ENCODE measurements around the gene NOL7.

Gene NOL7

GRCh38 chr6:13593103-13593502, 22.0 kb upstream of the NOL7 start:
- H3K4me3 ChIP-seq (ENCODE audit: control insufficient read depth, low read depth, low read length), result no peak overlapping the region
- TF ChIP-seq CTCF (conservative IDR thresholded peaks at IDR 0.05; ENCODE audit: control insufficient read depth, insufficient read depth, low read depth, low read length), result no peak
- DNase-seq (ENCODE audit: low read depth), result no peak

DNA sequence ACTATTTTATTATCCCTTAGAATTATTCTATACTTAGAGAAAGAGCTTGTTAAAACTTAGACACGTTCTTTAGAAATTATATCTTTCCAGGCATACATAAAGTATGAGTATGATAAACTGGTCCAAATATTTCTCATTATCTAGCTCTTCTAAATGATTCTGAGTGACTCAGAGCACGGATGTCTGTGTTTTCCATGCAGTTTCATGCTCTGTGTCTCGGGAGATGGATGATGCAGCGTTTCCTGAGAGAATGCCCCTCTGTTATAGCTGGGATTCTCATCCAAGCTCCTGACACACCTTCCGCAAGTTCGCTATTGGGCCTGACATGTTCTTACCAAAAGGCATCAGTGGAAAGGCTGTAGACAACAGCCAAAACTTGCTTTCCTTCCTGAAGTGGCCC, 21.4 kb upstream of the NOL7 start:
- no peak overlapping the region for H3K4me3 ChIP-seq (ENCODE audit: control insufficient read depth, low read depth, low read length)
- TF ChIP-seq CTCF (conservative IDR thresholded peaks at IDR 0.05; ENCODE audit: control insufficient read depth, insufficient read depth, low read depth, low read length), result no peak
- no peak for DNase-seq (ENCODE audit: low read depth)

DNA sequence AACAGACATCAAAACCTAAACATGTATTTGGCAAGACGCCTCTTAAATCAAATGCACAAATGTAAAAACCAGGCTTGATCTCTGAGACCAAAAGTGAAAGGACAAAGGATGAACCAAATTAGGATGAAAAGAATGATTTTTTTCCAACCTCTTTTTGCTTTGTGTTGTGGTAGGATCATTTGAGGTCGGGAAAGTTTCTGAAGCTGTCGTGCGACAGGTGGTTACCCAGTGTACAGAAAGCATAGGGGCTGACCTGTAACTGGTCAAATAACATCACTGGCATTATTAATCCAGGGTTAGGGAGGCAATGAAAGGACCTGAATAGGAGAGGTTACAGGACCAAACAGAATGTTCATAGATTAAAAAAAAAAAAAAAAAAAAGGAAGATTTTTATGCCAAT, 18.1 kb upstream of the NOL7 start:
- no peak for DNase-seq (ENCODE audit: low read depth)
- no peak for TF ChIP-seq CTCF (conservative IDR thresholded peaks at IDR 0.05; ENCODE audit: control insufficient read depth, insufficient read depth, low read depth, low read length)
- no peak overlapping the region for H3K4me3 ChIP-seq (ENCODE audit: control insufficient read depth, low read depth, low read length)

DNA sequence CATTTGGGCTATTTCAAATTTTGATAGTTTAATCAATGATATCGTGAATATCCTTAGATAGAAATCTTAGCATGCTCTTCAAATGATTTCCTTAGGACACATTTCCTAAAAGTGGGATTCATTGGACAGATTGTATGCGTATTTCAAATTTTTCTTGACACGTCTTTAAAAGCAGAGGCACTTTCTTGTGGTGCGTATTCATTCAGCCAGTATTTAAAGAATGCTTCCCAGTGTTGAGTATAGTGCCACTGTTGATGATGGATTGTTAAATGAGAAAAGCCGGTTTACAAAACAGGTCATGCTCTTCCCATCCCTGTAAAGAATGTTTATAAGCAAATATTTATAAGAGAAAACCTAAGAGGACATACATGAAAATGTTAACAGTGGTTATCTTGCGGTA, 15.1 kb upstream of the NOL7 start:
- DNase-seq (ENCODE audit: low read depth), result no peak
- H3K4me3 ChIP-seq (ENCODE audit: control insufficient read depth, low read depth, low read length), result no peak overlapping the region
- no peak for TF ChIP-seq CTCF (conservative IDR thresholded peaks at IDR 0.05; ENCODE audit: control insufficient read depth, insufficient read depth, low read depth, low read length)

- no peak for TF ChIP-seq CTCF (conservative IDR thresholded peaks at IDR 0.05; ENCODE audit: control insufficient read depth, insufficient read depth, low read depth, low read length)
- no peak for DNase-seq (ENCODE audit: low read depth)
- no peak overlapping the region for H3K4me3 ChIP-seq (ENCODE audit: control insufficient read depth, low read depth, low read length)
Observed at GRCh38 chr6:13604135-13604534, 11.0 kb upstream of the NOL7 start.

DNA sequence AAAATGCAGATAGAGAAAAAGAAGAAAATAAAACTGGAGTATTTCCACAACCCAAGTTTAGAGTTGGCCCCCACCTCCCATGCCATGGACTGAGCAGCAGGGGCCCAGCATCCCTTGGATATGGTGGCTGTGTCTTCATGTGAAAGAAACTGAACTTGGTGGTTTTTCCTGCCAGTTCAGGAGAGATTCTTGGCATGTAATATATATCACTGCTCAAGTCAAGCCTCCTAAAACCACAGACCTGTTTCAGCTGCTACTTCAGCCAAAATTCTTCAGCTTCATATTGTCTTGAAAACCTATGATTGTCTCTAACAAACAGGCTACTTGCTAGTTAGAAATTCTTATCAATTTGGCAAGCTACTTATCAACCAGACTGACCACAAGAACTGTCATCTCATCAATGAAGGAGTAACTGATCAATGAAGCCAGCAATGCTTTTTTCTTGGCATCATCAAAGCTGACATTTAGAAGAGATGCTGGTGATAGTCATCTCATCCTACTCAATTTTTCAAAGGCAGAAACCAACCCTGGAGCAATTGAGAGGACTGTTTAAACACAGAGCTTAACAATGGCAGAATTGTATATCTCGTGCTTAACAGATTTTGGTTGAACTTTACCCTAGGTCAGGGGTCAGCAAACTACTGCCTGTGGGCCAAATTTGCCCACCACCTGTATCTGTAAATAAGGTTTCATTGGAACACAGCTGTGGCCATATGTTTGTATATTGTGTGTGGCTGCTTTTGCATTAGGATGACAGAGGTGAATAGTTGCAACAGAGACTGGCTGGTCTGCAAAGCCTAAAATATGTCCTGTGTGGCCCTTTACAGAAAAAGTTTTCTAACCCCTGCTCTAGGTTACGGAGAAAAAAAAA, 10.4 kb upstream of the NOL7 start:
- TF ChIP-seq CTCF (conservative IDR thresholded peaks at IDR 0.05; ENCODE audit: control insufficient read depth, insufficient read depth, low read depth, low read length), result no peak
- DNase-seq (ENCODE audit: low read depth), result no peak
- no peak overlapping the region for H3K4me3 ChIP-seq (ENCODE audit: control insufficient read depth, low read depth, low read length)
